Mesenteric fat pad (tissue), 1 donor: ENCODE measurements around the gene SHLD2. TPM values are rescaled to one million over a fixed set of nuclear protein-coding genes. Genes with fewer than 3 reads are reported as not detected.
"Not testable (repeated sequence)": the region's sequence is repeated elsewhere in the genome, so short reads cannot be mapped to it uniquely, and the experiment has no call there.

Experiments used
- DNase-seq: peaks from one replicate; pipeline ENCODE4 v3.0.0-alpha.2; 2020; ENCODE audit warnings: low spot score
- total RNA-seq: library from RNA; stranded (reverse); fragmentation: NEBNext Ultra II Directional; extraction: Animal tissue kit (Norgen Biotek cat#: 25700); gene quantifications from one replicate; pipeline ENCODE4 v1.2.1, GENCODE V29; 2021
- donor health status: DM: yes; HTN: yes; CAD: no.

Gene SHLD2
- total RNA-seq, 1 donor from 2014 or later = 33.0 TPM

DNA sequence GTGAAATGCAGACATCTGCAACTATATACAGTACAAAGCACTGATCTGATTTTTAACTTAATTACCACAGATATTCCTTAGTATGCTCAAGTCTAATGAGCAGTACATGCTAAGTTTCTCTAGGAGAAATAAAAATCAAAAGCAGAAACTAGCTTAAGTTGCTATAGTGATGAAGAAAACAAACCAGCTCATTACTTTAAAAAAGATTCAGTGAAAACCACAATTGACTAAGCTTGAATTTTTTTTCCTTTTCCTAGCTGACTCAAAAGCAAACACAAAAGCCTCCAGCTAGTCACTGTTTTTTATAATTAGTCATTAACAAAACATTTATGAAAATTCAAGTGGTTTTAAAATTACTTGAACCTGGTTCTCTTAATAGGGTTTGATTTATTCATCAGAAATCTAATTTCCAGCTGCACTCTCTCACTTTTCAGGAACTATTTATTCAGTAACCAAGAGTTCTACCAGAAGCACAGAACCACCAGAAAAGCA, 10.7 kb upstream of the SHLD2 start:
- not testable (repeated sequence) for DNase-seq

- no peak for DNase-seq
Observed at GRCh38 chr10:87085537-87085936, 9.5 kb upstream of the SHLD2 start.

DNA sequence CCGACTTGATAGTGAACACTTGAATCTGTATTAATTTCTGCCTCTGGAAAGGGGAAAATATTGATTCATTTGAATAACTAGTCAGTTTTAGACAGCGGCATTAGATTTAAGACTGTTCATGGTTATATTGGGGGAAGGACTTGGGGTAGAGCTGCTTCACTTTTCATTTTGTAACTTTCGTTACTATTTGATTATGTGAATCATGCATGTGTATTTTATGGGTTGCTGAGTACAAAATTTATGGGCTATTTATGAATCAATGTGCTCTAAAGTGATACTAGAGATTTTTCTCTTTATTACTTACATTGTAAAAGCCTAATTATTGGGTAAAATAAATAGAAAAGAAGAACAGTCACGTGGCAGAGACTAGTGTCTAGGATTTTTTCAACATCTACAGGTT, 5.3 kb upstream of the SHLD2 start:
- no peak for DNase-seq

- DNase-seq = no peak
Observed at GRCh38 chr10:87090779-87091178, 4.2 kb upstream of the SHLD2 start.

- no peak for DNase-seq
Observed at GRCh38 chr10:87092376-87092860, 2.6 kb upstream of the SHLD2 start.

DNA sequence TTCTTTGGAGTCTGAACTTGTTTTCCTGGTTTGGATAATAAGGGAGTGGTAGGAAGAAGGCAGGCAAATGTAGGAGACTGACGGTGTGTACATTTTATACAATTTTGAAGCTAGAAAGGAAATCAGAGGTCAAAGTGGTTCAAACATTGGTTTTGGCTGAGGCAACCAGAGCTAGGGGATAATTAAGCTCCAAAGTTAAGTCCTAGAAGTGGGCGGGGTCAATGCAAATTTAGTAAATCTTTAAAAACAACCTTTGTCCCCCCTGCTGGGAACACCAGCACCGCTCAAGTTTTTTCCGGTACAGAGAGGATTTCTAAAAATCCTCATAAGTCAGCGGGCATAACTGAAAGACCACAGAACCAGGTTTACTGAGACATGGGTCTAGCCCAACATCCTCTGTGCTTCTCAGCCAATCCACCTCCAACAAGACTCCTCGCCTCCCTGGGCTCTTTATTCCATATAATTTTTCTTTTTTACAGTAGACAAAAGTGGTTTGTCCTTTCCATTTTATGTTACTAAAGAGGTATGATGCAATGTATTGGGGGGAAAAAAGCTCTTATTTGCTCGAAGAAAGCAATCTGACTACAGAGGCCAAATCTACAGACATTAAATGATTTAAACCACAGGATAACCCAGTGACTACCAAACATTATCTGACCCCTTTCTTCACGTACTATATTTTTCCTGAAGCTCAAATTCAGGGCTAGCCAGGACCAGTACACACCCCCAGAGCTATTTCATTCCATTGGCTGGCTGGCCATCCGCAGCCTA, 2.0 kb upstream of the SHLD2 start:
- no peak for DNase-seq

- no peak for DNase-seq
Observed at GRCh38 chr10:87093632-87094372, 1.2 kb upstream of the SHLD2 start.

GRCh38 chr10:87095236-87095945, 385 bp downstream of the SHLD2 start:
- DNase-seq = peak; percentile 95

DNA sequence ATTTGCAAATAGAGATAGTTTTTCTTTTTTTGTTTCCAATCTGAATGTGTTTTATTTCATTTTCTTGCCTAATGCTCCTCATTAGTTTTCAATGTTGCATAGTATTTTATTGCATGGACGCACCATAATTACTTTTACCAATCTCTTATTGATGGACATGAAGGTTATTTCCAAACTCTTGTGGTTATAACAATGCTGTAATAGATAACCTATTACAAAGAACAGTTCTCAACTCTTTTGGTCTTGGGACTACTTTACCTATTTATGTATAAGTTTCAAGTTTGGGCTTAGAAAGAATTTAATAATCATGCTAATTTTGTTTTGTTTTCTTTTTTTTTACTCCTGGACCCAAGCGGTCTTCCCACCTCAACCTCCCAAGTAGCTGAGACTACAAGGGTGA, 7.0 kb downstream of the SHLD2 start:
- DNase-seq = no peak

- DNase-seq = not testable (repeated sequence)
Observed at GRCh38 chr10:87104727-87105126, 9.7 kb downstream of the SHLD2 start.

DNA sequence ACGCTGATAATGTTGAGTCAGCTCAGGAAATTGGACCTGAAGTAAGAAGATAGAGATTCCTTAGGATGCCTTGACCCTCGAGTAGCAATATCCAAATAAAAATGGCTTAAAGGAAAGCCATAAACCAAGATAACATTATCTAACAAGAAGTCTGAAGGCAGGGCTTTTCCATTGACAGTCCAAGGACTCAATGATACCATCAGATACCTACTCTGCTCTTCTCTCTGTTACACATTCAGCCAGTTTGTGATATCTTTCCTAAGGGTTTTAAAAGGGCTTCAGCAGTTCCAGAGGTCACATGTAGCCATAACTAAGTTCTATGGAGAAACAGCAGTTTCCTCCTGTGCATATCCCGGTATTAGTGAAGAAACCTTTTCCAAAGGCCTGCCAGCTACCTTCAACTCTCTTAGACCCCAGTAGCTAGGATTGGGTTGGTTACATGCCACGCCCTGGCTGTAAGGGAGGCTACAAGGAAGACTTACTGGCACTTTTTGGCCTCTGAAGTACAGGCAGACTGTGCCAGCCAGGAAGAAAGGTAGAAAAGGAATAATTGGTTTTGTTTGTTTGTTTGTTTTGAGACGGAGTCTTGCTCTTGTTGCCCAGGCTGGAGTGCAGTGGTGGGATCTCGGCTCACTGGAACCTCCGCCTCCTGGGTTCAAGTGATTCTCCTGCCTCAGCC, 10.6 kb downstream of the SHLD2 start:
- DNase-seq = no peak

DNA sequence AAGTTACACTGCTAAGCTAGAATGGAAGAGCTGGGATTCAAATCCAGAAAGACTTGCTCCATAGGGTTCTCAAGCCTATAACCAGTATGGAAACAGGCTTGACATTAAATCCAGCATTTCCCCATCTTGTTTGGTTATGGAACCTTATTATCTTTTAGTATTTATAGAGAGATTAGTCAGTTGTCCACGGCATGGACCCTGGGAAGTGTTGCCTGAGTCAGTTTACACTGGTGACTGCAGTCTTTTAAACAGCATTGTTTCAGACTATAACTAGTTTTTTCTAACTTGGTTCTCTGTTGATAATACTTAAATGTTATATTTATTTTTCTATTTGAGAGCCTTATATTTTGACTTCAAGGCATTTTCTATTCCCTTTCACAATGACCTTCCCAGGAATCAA, 23.1 kb downstream of the SHLD2 start:
- not testable (repeated sequence) for DNase-seq

DNA sequence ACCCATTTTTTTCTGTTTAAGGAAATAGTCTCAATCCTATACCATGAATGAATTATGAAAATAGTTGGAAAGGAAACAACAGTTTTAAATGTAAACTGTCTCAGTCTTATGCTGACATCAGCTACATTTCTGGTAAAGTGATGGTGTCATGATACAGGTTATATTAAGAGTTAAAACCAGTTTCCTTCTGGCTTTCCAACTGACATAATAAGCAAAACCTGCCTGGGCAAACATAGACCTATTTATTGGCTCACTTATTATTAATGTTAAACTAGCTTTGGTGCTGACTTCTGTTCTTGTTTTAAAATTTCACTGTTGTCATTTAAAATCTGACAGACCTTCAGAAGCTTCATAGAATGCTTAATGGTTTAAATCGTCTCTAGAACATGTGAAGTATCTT, 24.0 kb downstream of the SHLD2 start:
- DNase-seq = not testable (repeated sequence)

DNA sequence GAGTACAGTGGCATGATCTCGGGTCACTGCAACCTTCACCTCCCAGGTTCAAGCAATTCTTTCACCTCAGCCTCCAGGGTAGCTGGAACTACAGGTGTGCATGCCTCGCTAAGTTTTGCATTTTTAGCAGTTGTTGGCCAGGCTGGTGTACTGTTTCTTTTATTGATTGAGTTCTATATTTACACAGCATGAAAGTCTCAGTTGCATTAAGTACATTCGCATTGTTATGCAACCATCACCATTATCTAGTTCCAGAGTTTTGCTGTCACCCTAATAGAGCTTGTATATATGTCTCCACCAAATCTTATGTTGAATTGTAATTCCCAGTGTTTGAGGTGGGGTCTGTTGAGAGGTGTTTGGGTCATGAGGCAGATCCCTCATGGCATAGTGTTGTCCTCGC, 28.3 kb downstream of the SHLD2 start:
- DNase-seq = not testable (repeated sequence)

DNA sequence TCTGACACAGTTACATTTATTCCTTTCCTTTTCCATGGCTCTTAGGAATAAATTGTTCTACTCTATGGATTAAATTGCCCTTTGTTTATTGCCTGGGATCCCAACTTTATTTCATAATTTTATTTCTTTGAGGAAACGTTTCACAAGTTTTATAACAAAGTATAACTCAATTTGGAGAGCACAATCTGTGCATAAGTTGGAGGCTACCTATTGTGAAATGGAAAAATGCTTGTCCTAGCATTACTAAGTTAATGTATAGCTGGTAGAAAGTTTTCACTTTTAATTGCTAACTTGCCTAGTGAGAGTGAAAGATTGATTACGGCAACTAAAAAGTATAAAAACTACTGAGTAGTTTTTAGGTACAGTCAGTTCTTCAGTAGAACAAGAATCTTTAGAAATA, 32.0 kb downstream of the SHLD2 start:
- not testable (repeated sequence) for DNase-seq

- DNase-seq = not testable (repeated sequence)
Observed at GRCh38 chr10:87127607-87128156, 32.7 kb downstream of the SHLD2 start.

GRCh38 chr10:87132176-87132575, 37.2 kb downstream of the SHLD2 start:
- DNase-seq = not testable (repeated sequence)

DNA sequence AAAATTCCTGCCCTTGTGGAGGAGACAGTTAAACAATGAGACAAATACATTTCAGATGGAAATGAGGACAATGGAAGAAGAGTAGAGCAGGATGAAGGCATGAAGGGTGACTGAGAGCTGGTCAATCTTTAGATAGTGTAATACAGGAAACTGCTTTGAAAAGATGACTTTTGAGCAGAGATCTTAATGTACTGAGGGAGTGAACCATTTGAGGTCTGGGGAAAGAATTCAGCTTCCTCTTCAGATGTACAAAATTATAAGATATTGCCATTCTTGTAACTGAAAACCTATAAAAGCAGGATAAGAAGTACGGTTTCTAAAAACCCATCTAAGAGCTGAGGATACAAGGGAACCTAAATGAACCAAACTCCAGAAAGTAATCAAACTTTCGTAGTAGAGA, 38.9 kb downstream of the SHLD2 start:
- DNase-seq = not testable (repeated sequence)

DNA sequence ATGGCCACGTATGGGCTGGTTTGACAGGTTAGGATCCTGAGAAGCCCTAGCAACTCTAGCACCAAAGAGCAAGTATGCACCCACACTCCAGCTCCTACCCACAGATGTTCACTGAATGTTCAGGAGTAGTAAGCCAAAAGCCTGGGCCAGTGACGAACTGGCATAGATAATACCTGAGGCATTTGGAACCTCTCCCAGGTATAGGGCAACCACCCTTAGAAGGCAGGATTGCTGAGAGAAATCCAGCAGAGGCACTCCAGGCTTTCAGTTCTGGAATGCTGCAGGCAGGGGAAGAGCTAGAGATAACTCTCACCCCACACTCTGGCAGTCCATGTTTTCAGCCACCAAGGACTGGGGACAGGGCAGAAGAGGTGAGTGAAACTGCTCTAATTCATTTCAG, 39.4 kb downstream of the SHLD2 start:
- not testable (repeated sequence) for DNase-seq

DNA sequence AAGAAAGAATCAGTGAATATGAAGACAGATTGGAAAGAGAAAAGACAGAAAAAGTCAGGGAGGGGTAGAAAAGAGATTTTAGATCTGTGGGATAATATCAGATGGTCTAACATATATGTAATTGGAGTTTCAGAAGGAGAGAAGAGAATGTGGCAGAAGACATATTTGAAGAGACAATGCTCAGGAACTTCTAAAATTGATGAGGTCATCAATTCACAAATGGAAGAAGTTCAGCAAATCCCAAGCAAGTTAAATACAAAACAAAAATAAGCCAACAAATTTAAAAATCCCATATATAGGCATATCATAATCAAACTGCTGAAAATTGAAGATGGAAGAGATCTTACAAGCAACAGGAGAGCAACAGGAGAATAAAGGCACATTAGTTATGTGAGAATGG, 42.5 kb downstream of the SHLD2 start:
- DNase-seq = not testable (repeated sequence)
